ENCODE results near the gene NCS1. TPM values are rescaled to one million over a fixed set of nuclear protein-coding genes. Genes with fewer than 3 reads are reported as not detected.

Gene NCS1
- total RNA-seq, 4 donors from 2014 or later, result 100 to 206 (median 122) TPM

DNA sequence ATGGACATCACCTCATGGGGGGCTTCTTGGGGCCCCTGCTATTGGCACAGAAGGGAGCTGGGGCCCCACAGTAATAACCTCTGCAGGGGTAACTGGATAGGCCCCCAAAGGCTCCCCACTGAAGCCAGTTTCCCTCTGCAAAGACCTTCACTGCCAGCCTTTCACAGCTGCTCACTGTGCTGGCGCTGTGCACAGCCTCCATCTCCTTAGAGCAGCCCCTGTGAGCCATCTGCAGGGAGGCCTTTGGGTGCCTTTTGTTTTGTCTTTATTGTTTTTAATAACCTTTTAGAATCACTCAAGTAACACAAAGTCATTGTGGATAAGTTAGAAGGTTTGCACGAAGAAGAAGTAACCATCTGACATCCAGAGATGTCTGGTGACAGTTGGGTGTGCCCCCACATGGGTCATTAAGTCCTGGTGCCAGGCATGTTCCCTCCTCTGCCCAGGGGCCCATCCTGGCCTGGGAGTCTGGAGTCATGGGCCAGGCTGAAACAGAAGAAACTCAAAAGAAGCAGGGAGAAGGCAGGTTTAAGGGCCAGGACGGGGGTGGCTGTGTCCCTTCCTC, 42.7 kb downstream of the NCS1 start:
- H3K36me3 ChIP-seq, result peaks cover 0 to 18% (median 11%) of the 10 kb centered on the region in 4 donors
- WGBS, result 63% methylated on average over 3 of the region's 3 CpGs
- H3K9me3 ChIP-seq, result no peaks in the 10 kb centered on the region
- intact Hi-C loops (cut with DNase I), result loop anchor here (5.0 kb wide), 1 partner anchor 43 kb away; the partner anchor contains the start of gene NCS1
- DNase-seq (ENCODE audit: extremely low spot score), result no peak
- H3K27ac ChIP-seq (replicated peaks in 1 of 4), result peak overlapping the region; percentile 62 to 96 (median 72)
- peaks cover 0 to 87% (median 72%) of the 10 kb centered on the region in 4 donors for H3K4me1 ChIP-seq
- no peaks in the 10 kb centered on the region for H3K27me3 ChIP-seq
- no peak overlapping the region for H3K4me3 ChIP-seq
- TF ChIP-seq, protein P1, sequence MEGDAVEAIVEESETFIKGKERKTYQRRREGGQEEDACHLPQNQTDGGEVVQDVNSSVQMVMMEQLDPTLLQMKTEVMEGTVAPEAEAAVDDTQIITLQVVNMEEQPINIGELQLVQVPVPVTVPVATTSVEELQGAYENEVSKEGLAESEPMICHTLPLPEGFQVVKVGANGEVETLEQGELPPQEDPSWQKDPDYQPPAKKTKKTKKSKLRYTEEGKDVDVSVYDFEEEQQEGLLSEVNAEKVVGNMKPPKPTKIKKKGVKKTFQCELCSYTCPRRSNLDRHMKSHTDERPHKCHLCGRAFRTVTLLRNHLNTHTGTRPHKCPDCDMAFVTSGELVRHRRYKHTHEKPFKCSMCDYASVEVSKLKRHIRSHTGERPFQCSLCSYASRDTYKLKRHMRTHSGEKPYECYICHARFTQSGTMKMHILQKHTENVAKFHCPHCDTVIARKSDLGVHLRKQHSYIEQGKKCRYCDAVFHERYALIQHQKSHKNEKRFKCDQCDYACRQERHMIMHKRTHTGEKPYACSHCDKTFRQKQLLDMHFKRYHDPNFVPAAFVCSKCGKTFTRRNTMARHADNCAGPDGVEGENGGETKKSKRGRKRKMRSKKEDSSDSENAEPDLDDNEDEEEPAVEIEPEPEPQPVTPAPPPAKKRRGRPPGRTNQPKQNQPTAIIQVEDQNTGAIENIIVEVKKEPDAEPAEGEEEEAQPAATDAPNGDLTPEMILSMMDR (IDR thresholded peaks at IDR 0.05), result no peak
- no peak for TF ChIP-seq POLR2A (IDR thresholded peaks at IDR 0.05; ENCODE audit: low read depth)
- no peak for TF ChIP-seq POLR2AphosphoS5 (IDR thresholded peaks at IDR 0.05)
- TF ChIP-seq EP300 (IDR thresholded peaks at IDR 0.05), result no peak

DNA sequence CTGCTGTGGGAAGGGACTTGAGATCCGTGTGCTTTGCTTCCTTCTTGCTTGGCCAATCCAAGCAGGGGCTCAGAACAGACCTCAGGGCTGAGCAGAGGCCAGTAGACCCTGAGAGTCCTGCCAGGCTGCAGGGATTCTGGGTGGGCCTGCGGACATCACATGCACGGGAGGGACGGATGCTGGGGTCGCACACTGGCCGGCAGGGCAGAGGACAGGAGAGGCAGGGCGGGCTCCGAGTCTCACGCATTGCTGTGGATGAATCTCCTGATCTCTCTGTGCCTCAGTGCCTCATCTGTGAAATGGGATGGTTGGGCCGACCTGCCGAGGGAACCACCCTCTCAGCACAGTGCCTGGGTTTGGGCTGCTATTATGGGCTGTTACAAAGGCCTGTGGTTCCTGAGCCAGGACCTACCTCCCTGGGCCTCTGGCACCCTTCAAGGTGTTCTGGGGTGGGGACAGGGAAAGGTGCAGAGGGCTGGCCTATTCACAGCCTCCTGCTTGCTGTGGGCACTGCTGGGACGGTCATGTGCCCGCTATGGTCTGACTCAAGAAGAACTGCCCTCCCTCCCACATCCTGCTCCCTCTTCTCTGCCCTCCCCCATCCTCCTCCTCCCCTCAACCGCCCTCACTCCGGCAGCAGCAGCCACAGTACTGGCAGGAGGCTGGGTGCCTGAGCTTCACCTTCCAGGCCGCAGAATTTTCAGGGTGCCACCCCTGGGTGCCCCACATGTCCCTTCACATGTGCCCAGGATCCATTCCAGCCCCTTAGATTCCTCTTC, 43.3 kb downstream of the NCS1 start:
- no peaks in the 10 kb centered on the region for H3K27me3 ChIP-seq
- no peak for DNase-seq (ENCODE audit: extremely low spot score)
- WGBS, result 42% methylated on average over 8 of the region's 16 CpGs
- H3K27ac ChIP-seq (replicated peaks in 1 of 4), result peak overlapping the region; percentile 62 to 96 (median 72)
- peaks cover 0 to 18% (median 11%) of the 10 kb centered on the region in 4 donors for H3K36me3 ChIP-seq
- H3K9me3 ChIP-seq, result no peaks in the 10 kb centered on the region
- peaks cover 3 to 87% (median 72%) of the 10 kb centered on the region in 4 donors for H3K4me1 ChIP-seq
- TF ChIP-seq POLR2A (IDR thresholded peaks at IDR 0.05; ENCODE audit: low read depth) (no peak), POLR2AphosphoS5 (IDR thresholded peaks at IDR 0.05) (peak; percentile 56 to 59)
- H3K4me3 ChIP-seq, result no peak overlapping the region
- intact Hi-C loops (cut with DNase I), result loop anchor here (5.0 kb wide), 1 partner anchor 43 kb away; the partner anchor contains the start of gene NCS1

DNA sequence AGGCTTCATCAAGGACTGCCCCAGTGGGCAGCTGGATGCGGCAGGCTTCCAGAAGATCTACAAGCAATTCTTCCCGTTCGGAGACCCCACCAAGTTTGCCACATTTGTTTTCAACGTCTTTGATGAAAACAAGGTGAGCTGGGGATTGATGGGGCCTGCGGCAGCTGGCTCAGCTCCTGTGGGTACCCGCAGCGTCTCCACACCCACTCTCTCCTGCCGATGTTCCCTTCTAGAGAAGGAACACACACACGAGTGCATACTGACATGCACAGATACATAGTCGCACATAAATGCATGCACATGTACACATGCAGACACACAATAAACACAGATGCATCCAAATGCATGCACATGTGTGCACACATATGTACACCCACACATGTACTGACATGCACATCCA, 45.6 kb downstream of the NCS1 start:
- intact Hi-C loops (cut with DNase I), result loop anchor here (5.0 kb wide), 1 partner anchor 46 kb away; the partner anchor contains the start of gene NCS1
- WGBS, result 74% methylated on average over 9 of the region's 10 CpGs
- peaks cover 5 to 72% (median 63%) of the 10 kb centered on the region in 4 donors for H3K4me1 ChIP-seq

DNA sequence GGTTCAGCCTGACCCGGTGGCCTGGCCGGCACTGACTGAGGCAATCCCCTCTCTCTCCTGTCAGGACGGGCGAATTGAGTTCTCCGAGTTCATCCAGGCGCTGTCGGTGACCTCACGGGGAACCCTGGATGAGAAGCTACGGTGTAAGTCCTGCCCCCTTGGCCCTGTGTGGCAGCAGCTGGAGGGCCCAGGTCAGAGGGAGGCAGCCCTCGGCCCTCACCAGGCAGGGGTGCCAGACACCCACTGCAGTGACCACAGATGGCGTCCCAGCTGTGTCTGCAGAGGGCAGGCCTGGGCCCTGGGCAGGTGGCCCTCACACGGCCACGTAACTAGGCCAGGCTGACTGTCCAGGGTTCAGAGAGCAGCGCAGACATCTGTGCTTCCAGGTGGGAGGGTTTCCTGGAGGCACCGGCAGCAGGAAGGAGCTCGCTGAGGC, 47.5 kb downstream of the NCS1 start:
- DNase-seq (ENCODE audit: extremely low spot score), result no peak
- WGBS, result 40% methylated on average over 8 of the region's 16 CpGs
- intact Hi-C loops (cut with DNase I), result loop anchor here (5.0 kb wide), 1 partner anchor 47 kb away; the partner anchor contains the start of gene NCS1

More for the DNA sequence above, 45.6 kb downstream of the NCS1 start:
- Histone ChIP-seq H3K9me3 (no peaks in the 10 kb centered on the region), H3K27ac (replicated peaks in 1 of 4) (peak overlapping the region; percentile 62 to 96 (median 72)), H3K4me3 (no peak overlapping the region), H3K36me3 (peaks cover 0 to 17% (median 12%) of the 10 kb centered on the region in 4 donors), H3K27me3 (no peaks in the 10 kb centered on the region)
- no peak for DNase-seq (ENCODE audit: extremely low spot score)
- TF ChIP-seq, protein P1 (IDR thresholded peaks at IDR 0.05), result no peak
- TF ChIP-seq POLR2AphosphoS5 (IDR thresholded peaks at IDR 0.05), result peak in 1 of 2 donors; percentile 35

More for the DNA sequence above, 47.5 kb downstream of the NCS1 start:
- H3K4me3 ChIP-seq, result no peak overlapping the region
- peak overlapping the region; percentile 58 to 78 (median 76) for H3K27ac ChIP-seq (replicated peaks in 1 of 4)
- peaks cover 0 to 29% (median 18%) of the 10 kb centered on the region in 4 donors for H3K36me3 ChIP-seq
- peaks cover 5 to 54% (median 47%) of the 10 kb centered on the region in 4 donors for H3K4me1 ChIP-seq
- TF ChIP-seq POLR2A (IDR thresholded peaks at IDR 0.05; ENCODE audit: low read depth) (no peak), POLR2AphosphoS5 (IDR thresholded peaks at IDR 0.05) (no peak), EP300 (IDR thresholded peaks at IDR 0.05) (no peak)
- TF ChIP-seq, protein P1 (IDR thresholded peaks at IDR 0.05), result no peak
- H3K27me3 ChIP-seq, result no peaks in the 10 kb centered on the region
- H3K9me3 ChIP-seq, result no peaks in the 10 kb centered on the region

Data from esophagus muscularis mucosa (tissue), 4 donors.